H1 (cell line): ENCODE data around the gene ST6GALNAC5. TPM values are rescaled to one million over a fixed set of nuclear protein-coding genes. Genes with fewer than 3 reads are reported as not detected.

Experiments
- CTCF ChIA-PET: fragments of 300-600 bp; sonication (Branson Sonifier 250); formaldehyde crosslinking; loops from one replicate; lab custom pipeline; 2021; ENCODE audit not compliant: partially characterized antibody; lab: Charles Lee
- POLR2A ChIA-PET: fragments of 300-600 bp; sonication (Branson Sonifier 250); formaldehyde crosslinking; loops from one replicate; lab custom pipeline; 2021; ENCODE audit warnings: inconsistent platforms; ENCODE audit not compliant: partially characterized antibody; lab: Charles Lee
- DNase-seq, 2 experiments: peaks; one replicate each; pipeline versions ENCODE4 v3.0.0 to v3.0.0-alpha.2; 2010 to 2022; ENCODE audit warnings: low spot score in 2 of 2, low read depth in 1 of 2, mixed read lengths in 1 of 2
- FAIRE-seq: peaks from 2 replicates; lab custom pipeline; 2011; peaks lifted over from hg19 to GRCh38; lab: Jason Lieb, UNC
- H2AFZ ChIP-seq: 2 replicates; pipeline ENCODE4 v1.8.1; 2012; ENCODE audit warnings: low read length, inconsistent platforms
- H2AK5ac ChIP-seq: 2 replicates; pipeline ENCODE4 v1.6.1; 2013; ENCODE audit warnings: low read depth, low read length
- H2BK120ac ChIP-seq: replicated peaks from 2 replicates; pipeline ENCODE3; 2013; ENCODE audit warnings: low read depth, low read length, inconsistent platforms
- H2BK12ac ChIP-seq: 2 replicates; pipeline ENCODE4 v1.6.1; 2013; ENCODE audit warnings: low read depth, low read length
- H2BK15ac ChIP-seq: 2 replicates; pipeline ENCODE4 v1.6.1; 2013; ENCODE audit warnings: low read length
- H2BK20ac ChIP-seq: 2 replicates; pipeline ENCODE4 v1.6.1; 2013; ENCODE audit warnings: low read length
- H2BK5ac ChIP-seq: 2 replicates; pipeline ENCODE4 v1.6.1; 2013; ENCODE audit warnings: low read depth, low read length
- H3K14ac ChIP-seq: 2 replicates; pipeline ENCODE4 v1.6.1; 2013; ENCODE audit warnings: inconsistent platforms; ENCODE audit not compliant: insufficient read length
- H3K18ac ChIP-seq: 2 replicates; pipeline ENCODE4 v1.6.1; 2013; ENCODE audit warnings: low read length; ENCODE audit errors: extremely low read depth
- H3K23ac ChIP-seq: 2 replicates; pipeline ENCODE4 v1.6.1; 2013; ENCODE audit warnings: inconsistent platforms; ENCODE audit not compliant: insufficient read length
- H3K23me2 ChIP-seq: 2 replicates; pipeline ENCODE4 v1.6.1; 2013; ENCODE audit warnings: low read depth, low read length
- H3K27ac ChIP-seq: 2 replicates; pipeline ENCODE4 v1.6.1; 2011; ENCODE audit warnings: low read depth, low read length, inconsistent platforms
- H3K27me3 ChIP-seq, 4 experiments: replicated peaks in 1 of 4; 1 replicate in 1 of 4; 2 replicates in 3 of 4; pipeline versions ENCODE4 v1.6.1 to v1.8.1; 2011 to 2013; ENCODE audit warnings: low read length in 3 of 4, mild to moderate bottlenecking in 3 of 4, inconsistent platforms in 2 of 4, mixed read lengths in 2 of 4, moderate library complexity in 1 of 4; ENCODE audit not compliant: control insufficient read depth in 3 of 4, insufficient read depth in 3 of 4; ENCODE audit errors: extremely low read depth in 1 of 4
- H3K36me3 ChIP-seq, 4 experiments: 2 replicates each; pipeline versions ENCODE4 v1.6.1 to v1.8.1; 2011 to 2013; ENCODE audit warnings: mild to moderate bottlenecking in 4 of 4, low read length in 3 of 4, moderate library complexity in 2 of 4, control low read depth in 1 of 4, inconsistent platforms in 1 of 4; ENCODE audit not compliant: insufficient read depth in 4 of 4, control insufficient read depth in 2 of 4
- H3K4ac ChIP-seq: replicated peaks from 2 replicates; pipeline ENCODE3; 2013; ENCODE audit warnings: low read length, low read depth, mixed read lengths, inconsistent platforms; ENCODE audit not compliant: insufficient read length
- H3K4me1 ChIP-seq, 4 experiments: replicated peaks in 1 of 4; 1 replicate in 1 of 4; 2 replicates in 3 of 4; pipeline versions ENCODE4 v1.6.1 to v1.8.1; 2011 to 2013; ENCODE audit warnings: low read length in 3 of 4, inconsistent platforms in 2 of 4, mixed read lengths in 1 of 4; ENCODE audit not compliant: insufficient read depth in 4 of 4, control insufficient read depth in 3 of 4
- H3K4me2 ChIP-seq, 2 experiments: 2 replicates each; pipeline versions ENCODE4 v1.6.1 to v1.8.1; 2011 to 2013; ENCODE audit warnings: low read depth in 2 of 2, low read length in 2 of 2, control low read depth in 1 of 2, inconsistent platforms in 1 of 2, mild to moderate bottlenecking in 1 of 2; ENCODE audit not compliant: insufficient read depth in 1 of 2
- H3K4me3 ChIP-seq, 4 experiments: fragments of 200-600, 300-600 bp in 1 of 4; sonication (generic), shearing (Covaris generic), sonication (Bioruptor Twin) in 1 of 4; 2 replicates each; pipeline versions ENCODE4 v1.5.1 to v1.8.1; 2011 to 2016; ENCODE audit warnings: low read length in 4 of 4, low read depth in 3 of 4, control low read depth in 2 of 4, inconsistent platforms in 2 of 4, mild to moderate bottlenecking in 2 of 4, mixed read lengths in 1 of 4, moderate library complexity in 1 of 4; ENCODE audit not compliant: insufficient read depth in 2 of 4; ENCODE audit errors: extremely low read depth in 1 of 4
- H3K56ac ChIP-seq: replicated peaks from 2 replicates; pipeline ENCODE3; 2013; ENCODE audit warnings: low read depth, mild to moderate bottlenecking, mixed read lengths, low read length, inconsistent platforms; ENCODE audit not compliant: insufficient read length
- H3K79me1 ChIP-seq: 2 replicates; pipeline ENCODE4 v1.6.1; 2013; ENCODE audit warnings: low read depth, low read length, control low read depth
- H3K79me2 ChIP-seq, 2 experiments: 2 replicates each; pipeline versions ENCODE4 v1.6.1 to v1.8.1; 2012 to 2013; ENCODE audit warnings: low read length in 2 of 2, mild to moderate bottlenecking in 2 of 2, inconsistent platforms in 1 of 2; ENCODE audit not compliant: insufficient read depth in 2 of 2, control insufficient read depth in 1 of 2
- H3K9ac ChIP-seq, 4 experiments: replicated peaks in 1 of 4; 1 replicate in 1 of 4; 2 replicates in 3 of 4; pipeline versions ENCODE4 v1.6.1 to v1.8.1; 2011 to 2013; ENCODE audit warnings: low read depth in 3 of 4, low read length in 3 of 4, control low read depth in 2 of 4, mild to moderate bottlenecking in 2 of 4, moderate library complexity in 2 of 4, inconsistent platforms in 1 of 4; ENCODE audit errors: extremely low read depth in 1 of 4
- H3K9me3 ChIP-seq, 2 experiments: 2 replicates each; pipeline versions ENCODE4 v1.6.1 to v1.8.1; 2012 to 2013; ENCODE audit warnings: mild to moderate bottlenecking in 2 of 2, moderate library complexity in 2 of 2, control low read depth in 1 of 2, inconsistent platforms in 1 of 2, low read depth in 1 of 2, low read length in 1 of 2, mixed read lengths in 1 of 2; ENCODE audit not compliant: insufficient read depth in 2 of 2
- H4K20me1 ChIP-seq, 2 experiments: replicated peaks in 1 of 2; 2 replicates each; pipeline versions ENCODE3 to v1.8.1; 2011 to 2013; ENCODE audit warnings: inconsistent platforms in 2 of 2, low read length in 2 of 2, mild to moderate bottlenecking in 1 of 2; ENCODE audit not compliant: insufficient read depth in 2 of 2, control insufficient read depth in 1 of 2
- H4K5ac ChIP-seq: 2 replicates; pipeline ENCODE4 v1.6.1; 2013; ENCODE audit warnings: low read length, low read depth, mixed read lengths, inconsistent platforms; ENCODE audit not compliant: insufficient read length
- H4K8ac ChIP-seq: 2 replicates; pipeline ENCODE4 v1.8.0; 2013; ENCODE audit warnings: mild to moderate bottlenecking, moderate library complexity, low read length, inconsistent platforms; ENCODE audit not compliant: insufficient read depth; ENCODE audit errors: extremely low read depth
- H4K91ac ChIP-seq: replicated peaks from 2 replicates; pipeline ENCODE3; 2013; ENCODE audit warnings: low read length, mixed read lengths, inconsistent platforms; ENCODE audit not compliant: insufficient read length
- CEBPB ChIP-seq: IDR thresholded peaks from 2 replicates; pipeline ENCODE4 v1.6.1; 2012; ENCODE audit warnings: low read depth, low read length
- YY1 ChIP-seq: IDR thresholded peaks from 2 replicates; pipeline ENCODE4 v1.6.1; 2011; ENCODE audit warnings: low read depth, mild to moderate bottlenecking, low read length
- polyA plus RNA-seq, 7 experiments: library from polyadenylated mRNA; depleted of rRNA in 3 of 7; stranded (reverse) in 5 of 7; unstranded in 2 of 7; fragments of >200 nt in 5 of 7; fragments of 200-250 nt in 2 of 7; gene quantifications; 1 replicate in 5 of 7; 2 replicates in 1 of 7; 4 replicates in 1 of 7; pipeline versions ENCODE4 v1.2.1 to v1.2.3, GENCODE V29; 2011 to 2013; ENCODE audit warnings: missing spikeins in 2 of 7, mixed read lengths in 2 of 7
- total RNA-seq: library from RNA; stranded (reverse); fragmentation: NEBNext Ultra II Directional; extraction: Animal tissue kit (Norgen Biotek cat#: 25700); gene quantifications from 2 replicates; pipeline ENCODE4 v1.2.1, GENCODE V29; 2021

ST6GALNAC5 gene
- total and polyA plus RNA-seq, 2 of the 8 experiments (the other 6 are each of a cell fraction or from before 2014, with no cell fraction given) = 6.2 to 7.3 TPM

DNA sequence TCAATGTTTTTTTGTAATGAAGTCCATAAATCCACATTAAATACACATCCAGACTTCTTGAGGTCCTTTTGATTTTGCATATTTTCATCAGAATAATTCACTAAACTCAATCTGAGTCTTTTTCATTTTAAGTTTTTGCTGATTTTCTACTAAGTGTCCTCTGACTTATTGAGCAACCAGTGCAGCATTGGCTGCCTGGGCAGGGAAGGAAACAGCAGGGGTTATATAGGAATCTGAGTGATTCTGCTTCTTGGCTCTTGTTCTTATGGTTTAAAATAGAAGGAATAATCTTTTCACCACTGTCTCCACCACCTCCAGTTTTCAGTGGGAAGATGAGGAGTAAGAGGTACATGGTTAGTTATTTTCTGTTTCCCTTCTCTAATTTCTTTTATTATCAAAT, 88.4 kb downstream of the ST6GALNAC5 start:
- TF ChIP-seq CEBPB (peak; percentile 66; the same call in 1 of the 2 replicates), YY1 (no peak)

More for the DNA sequence above, 88.4 kb downstream of the ST6GALNAC5 start:
- Histone ChIP-seq H3K4ac (no peak overlapping the region), H3K4me1 (no peaks in the 10 kb centered on the region; a peak in 2 of 7 replicates), H4K91ac (no peak overlapping the region), H3K14ac (no peak overlapping the region), H3K79me2 (no peaks in the 10 kb centered on the region), H2AK5ac (no peak overlapping the region), H3K27me3 (no peaks in the 10 kb centered on the region), H4K20me1 (no peaks in the 10 kb centered on the region), H2BK15ac (no peak overlapping the region), H2BK5ac (no peak overlapping the region), H4K5ac (no peak overlapping the region), H2BK120ac (no peak overlapping the region), H3K4me3 (no peak overlapping the region), H4K8ac (no peak overlapping the region), H2BK20ac (no peak overlapping the region), H3K27ac (no peak overlapping the region), H3K79me1 (no peaks in the 10 kb centered on the region), H3K18ac (no peak overlapping the region), H3K36me3 (no peaks in the 10 kb centered on the region), H2BK12ac (no peak overlapping the region), H2AFZ (no peak overlapping the region), H3K23me2 (no peaks in the 10 kb centered on the region), H3K56ac (no peak overlapping the region), H3K9me3 (no peaks in the 10 kb centered on the region), H3K9ac (no peak overlapping the region), H3K4me2 (no peak overlapping the region), H3K23ac (no peak overlapping the region)
- FAIRE-seq (no peak), DNase-seq (no peak)
- ChIA-PET POLR2A (no interaction called here), CTCF (interaction anchor here (1.6 kb wide), 1 partner anchor 63 kb away, joined by 5 read pairs; no protein-coding TSS in a partner anchor)
